Stimulated activated naive CD4-positive, alpha-beta T cell (primary cell): Measurements from ENCODE around the gene EVC.

Experiments used
- DNase-seq, 6 experiments: peaks; one replicate each; lab custom pipeline; 2025; lab: John Stamatoyannopoulos, UW

The EVC gene

DNA sequence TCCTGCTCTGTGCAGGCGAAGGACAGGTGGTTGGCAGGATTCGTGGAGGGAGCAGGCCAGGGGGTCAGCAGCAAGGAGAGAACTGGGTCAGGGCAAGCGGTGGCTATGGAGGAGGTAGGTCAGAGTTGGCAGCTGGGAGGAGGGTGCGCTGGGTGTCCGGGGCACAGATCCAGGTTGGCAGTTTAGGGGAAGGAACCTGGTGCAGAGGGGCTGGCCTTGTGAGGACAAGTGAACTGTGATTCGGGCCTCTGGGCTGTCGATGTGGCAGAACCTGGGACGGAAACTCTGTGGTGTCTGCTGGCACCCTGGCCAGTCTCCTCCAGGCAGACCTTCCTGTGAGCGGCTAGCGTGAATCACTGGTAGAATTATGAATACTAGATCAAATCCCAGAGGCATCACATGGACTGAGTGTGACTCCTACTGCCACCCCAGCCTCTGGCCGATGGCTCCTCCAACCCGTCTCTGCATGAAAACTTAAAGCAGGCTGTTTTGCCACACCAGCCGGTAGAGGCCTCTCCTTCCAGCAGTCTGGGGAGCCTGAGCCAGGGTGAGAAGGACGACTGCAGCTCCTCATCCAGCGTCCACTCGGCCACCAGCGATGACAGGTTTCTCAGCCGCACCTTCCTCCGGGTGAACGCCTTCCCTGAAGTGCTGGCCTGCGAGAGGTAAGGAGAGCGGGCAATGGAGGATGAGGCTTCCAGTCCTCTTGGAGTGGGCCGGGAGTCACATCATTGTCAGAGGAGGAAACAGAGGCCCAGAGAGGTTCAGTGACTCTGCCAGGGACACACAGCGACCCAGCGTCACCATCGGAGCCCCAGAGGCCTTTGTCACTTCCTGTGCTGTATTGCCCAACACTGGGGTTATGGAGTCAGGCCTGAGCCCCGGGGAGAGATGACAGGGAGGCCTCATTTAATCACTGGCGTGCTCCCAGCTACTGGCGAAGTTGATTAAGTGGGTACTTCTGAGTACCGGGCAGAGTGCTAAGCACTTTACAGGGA is 20.3 kb downstream of the EVC start:
- no peak for DNase-seq

DNA sequence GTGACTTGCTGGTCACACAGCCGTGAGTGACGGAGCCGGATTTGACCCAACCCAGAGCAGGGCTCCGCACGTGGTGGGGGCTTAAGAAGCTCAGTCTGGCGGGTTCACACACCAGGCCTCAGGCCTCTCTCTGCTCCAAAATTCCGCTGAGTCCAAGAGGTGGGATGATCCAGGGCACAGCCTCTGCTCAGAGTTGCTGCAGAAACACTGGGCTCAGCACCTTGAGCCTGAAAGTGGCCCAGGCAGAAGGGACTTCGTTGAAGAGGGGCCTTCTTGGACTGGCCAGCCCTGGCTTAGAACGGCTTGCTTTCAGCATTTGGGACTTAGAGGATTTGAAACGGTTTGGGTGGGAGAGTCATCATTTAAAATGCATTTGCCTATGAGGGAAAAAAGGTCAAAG is 21.2 kb downstream of the EVC start:
- no peak for DNase-seq

DNA sequence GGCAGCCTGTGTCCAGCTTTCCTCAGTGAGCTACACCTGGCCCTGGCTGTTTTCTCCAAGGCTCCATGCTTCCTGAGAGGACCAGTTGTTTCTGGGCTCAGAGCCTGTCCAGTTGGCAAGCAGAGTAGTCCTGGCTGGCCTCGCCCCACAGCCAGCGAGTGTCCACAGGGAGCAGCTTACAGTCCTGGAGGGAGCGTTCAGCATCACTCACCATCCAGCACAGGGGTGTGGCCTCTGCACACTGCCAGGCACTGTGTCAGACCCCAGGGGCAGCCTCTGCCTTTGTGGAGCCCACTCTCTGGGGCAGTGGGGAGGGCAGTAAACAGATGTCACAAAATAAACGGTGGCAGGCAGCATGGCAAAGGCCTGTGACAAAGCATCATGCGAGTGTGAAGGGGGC is 23.9 kb downstream of the EVC start:
- DNase-seq = no peak

DNA sequence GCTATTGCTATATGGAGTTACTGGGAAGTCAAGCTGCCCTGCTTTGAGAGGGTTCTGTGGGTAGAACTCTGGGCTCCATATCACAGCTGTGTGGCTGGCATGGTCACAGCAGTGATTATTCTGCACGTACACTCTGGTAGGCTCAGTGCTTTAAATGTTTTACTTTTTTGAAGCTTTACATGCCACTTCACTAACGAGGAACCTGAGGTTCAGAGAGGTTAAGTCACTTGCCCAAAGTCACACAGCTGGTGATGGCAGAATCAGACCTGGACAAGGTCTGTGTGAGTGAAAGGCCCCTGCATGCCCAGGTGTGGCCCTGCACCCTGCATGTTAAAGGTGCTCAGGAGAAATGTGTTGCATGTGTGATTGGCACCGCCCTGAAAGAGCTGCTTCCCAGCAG is 24.5 kb downstream of the EVC start:
- DNase-seq = no peak

DNA sequence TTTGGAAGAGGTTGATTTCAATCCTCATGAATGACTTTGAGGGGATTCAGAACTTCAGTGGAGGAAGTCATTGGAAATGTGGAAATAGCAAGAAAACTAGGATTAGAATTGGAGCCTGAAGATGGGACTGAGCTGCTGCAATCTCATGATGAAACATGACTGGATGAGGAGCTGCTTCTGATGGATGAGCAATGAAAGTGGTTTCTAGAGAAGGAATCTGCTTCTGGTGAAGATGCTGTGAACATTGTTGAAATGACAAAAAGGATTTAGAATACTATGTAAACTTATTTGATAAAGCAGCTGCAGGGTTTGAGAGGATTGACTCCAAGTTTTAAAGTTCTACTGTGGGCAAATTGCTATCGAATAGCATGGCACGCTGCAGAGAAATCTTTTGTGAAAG is 27.1 kb downstream of the EVC start:
- no peak for DNase-seq

DNA sequence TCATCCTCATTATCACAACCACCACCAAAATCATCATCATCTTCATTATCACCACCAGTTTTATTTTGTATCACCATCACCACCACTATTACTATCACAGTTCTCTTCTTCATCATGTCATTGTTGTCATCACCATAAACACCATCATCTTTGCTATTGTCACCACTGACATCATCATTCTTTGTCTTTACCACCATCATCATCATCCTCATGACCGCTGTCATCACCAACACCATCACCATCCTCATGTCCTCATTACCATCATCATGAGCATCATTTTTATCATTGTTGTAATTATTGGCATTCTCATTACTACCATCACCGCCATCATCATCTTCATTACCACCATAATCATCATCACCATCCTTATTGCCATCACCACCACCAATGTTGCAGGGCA is 31.4 kb downstream of the EVC start:
- no peak for DNase-seq

DNA sequence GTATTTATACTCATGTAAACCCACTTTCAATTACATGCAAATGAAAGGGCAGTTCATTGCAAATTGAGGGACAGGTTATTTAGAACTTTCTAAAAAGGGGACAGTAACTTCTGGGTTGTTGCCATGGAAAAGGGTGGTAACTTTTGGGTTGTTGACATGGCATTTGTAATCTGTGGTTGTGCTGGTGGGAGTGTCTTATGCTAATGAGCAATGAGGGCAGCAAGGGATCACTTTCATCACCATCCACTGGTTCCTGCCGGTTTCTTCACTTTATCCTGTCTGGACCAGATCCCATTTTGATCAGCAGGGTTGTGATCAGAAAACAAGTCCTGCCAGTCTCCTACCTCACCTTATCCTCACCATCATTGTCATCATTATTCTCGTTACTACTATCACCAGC is 32.0 kb downstream of the EVC start:
- no peak for DNase-seq

DNA sequence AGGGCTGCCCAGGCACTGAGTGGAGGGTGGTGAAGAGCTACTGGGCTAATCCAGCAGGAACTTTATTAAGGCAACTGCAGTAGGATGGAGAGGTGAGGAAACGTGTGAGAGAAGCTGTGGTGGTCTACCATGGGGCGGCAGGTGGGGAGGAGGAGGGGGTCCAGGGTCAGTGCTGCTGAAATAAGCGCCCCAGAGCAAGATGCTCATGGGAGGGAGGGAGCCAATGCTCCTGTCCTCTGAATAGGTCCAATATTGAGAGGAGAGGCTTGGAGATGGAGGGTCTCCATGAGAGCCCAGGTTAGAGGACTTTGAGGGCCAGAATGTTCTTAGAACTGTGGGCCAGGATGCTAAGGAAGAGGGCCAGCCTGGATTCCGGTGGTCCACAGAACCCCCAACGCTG is 35.2 kb downstream of the EVC start:
- no peak for DNase-seq

DNA sequence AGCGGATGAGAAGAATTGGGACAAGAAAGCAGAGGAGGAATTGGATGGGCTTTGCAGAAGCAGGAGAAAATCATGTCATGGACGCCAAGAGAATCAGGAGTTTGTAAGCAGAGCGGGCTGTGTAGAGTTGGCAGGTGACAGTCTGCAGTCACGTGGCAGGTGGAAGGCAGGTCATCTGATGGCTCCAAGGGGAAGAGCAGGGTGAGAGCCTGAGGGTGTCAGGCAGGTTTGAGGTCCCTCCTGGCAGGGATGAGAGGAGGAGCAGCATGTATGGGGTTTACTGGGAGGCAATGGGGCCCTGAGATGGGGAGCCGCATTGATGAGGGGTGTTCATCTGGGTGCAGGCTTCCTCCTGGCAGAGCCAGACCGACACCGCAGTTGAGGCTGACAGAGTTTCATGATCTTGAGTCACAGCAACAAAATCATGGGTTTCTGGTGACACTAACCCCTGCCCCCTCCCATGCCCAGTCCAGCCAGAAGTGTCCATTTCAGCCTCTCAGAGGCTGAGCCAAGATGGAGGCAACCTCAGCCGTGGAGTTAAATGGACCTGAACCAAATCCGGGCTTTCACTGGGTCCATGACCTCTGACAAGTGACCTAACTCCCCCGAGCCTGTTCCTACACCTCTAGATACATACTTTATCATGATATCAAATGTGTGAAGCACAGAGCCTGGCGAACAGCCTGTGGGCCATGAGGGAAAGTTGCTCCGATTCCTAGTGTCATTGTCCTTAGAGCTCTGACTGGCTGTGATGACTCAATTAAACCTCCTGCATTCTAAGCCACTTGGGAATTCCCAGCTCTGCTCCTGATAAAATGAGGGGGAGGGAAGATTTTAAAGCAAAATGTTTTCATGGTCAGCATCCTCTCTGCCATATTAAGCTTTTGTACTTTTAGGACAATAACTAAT is 36.1 kb downstream of the EVC start:
- DNase-seq = no peak

DNA sequence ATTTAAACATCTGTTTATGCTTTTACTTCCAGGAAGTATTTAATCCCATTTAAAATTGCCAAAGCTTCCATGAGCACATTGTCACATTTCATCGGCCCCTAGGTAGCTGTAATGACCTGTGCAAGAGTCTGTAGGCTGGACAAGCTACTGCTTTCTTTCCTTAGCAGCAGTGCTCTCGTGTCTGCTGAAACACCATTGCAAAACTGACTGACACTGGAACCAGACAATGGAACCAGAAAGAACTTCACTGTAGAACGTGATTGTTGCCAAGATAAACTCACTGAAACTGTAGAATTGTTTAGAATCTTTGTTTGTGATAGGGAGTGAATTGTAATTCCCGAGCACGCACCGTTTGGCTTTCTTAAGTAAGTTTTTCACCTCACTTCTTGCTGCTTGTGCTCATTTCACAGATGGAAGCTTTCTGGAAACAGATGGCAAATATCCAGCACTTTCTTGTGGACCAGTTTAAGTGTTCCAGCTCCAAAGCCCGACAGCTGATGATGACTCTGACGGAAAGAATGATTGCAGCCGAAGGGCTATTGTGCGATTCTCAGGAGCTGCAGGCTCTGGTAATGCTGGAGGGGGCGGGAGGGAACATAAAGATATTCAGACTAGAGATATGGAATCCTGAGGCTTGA is 36.9 kb downstream of the EVC start:
- no peak for DNase-seq

DNA sequence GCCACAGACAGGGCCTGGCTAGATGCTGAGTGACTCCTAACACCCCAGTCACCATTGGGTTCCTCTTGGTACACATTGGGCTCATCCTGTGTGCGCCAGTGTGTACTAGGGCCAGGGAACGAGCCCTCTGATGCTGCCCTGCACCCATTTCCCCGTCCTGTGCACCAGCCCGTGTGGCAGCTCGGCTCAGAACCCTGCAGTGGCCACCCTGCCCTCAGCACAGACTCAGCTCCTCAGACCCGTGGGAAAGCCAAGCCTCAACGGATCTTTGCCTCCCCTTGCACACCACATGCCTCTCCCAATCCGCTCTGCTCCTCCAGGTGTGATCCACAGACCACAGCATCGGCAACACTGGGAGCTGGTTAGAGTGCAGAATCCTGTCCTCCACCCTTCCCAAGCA is 38.6 kb downstream of the EVC start:
- DNase-seq = no peak

DNA sequence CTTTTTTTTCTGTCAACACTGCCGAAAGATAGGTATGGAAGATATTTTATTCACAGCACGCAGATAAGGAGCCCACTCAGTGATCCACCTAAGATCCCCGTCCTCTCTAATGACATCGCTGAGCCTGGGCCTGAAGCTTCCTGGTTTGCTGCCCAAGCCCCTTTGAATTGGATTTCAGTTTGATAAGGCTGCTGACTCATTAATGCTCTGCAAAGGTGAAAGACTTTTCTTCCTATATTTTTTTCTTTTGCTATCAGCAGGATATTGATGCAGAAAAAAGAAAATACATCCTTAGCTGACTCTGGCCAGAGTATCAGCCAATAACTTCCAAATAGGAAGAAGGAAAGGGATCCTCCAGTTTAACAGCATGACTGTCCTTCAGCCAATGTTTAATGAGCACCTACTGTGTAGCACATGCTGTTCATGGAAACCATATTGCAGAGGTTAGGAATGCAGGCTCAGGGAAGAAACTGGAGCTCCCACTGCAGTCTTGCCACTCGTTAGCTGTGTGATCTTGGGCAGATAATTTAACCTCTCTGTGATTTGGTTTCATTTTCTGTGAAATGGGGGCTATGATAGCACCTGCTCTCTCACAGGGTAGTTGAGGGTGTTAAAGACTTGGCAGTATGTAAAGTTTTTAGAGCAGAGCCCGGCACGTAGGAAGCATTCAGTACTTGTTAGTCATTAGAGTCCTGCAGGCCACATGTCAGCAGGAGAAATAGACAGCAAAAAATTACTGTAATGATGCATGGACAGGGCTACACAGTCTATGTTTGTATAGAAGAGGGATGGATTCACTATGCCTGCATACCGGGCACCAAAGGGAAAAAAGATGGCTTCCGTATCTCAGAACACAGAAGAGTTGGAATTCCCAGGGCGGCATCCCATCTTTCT is 39.3 kb downstream of the EVC start:
- no peak for DNase-seq

DNA sequence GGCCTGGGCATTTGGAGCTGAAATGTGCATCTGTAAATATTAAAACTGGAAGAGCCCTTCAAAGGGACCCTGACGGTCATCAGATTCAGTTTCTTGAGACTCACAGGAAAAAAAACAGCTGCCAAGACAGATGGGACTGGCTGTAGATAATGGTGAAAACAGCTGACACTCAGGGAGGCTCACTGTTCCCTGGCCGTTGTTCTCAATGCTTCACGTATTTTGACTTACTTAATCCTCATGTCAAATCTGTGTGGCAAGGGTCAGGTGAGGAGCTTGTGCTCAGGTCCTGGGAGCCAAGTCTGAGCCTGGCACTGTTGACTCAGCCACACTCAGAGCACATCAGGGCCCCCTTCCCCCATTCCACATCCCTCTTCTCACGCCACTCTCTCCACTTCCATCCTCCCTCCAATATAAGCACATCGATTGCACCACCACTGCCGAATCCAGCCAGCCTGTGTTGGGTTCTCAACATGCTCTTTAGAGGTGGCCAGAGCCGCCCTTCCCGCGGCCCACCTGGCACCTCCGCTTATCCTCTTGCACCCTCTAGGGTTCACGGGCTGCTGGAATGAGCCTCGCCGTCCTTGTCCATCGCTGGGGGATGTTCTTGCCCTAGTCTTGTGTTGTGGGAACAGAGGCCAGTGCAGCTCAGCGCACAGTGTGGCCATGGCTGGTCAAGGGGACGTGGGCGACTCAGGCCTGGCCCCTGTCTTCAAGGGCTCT is 40.1 kb downstream of the EVC start:
- DNase-seq = no peak

DNA sequence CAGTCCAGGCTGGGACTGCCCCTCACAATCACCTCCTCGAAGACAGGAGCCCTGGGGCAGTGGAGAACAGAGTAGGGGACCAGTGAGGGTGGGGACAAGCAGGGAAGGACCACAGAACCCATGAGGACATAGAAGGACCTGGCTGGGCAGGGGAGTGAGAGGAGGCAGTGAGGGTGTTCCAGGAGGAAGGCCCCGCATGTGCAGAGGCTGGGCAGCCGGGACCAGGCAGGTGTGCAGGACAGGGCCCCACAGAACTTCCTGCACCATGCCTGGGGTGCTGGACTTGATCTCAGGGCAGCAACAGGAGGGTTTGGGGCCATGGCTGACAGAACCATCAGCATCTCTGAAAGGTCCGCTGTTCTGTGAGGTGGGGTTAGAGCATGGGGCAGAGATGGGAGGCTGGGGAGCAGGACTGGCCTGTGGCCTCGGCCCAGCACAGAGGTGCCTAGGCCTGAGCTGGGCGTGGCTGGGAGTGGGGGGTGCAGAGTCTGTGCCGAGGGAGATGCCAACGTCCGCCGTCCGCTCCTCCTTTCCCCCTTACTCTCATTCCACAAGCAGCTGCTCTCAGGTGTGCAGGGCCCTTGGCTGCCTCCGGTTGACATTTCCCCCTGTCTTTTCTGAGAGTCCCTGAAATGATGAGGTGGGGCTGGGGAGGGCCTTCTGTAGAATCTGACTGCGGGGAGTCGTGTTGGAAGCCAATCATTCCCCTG is 40.8 kb downstream of the EVC start:
- DNase-seq = no peak

DNA sequence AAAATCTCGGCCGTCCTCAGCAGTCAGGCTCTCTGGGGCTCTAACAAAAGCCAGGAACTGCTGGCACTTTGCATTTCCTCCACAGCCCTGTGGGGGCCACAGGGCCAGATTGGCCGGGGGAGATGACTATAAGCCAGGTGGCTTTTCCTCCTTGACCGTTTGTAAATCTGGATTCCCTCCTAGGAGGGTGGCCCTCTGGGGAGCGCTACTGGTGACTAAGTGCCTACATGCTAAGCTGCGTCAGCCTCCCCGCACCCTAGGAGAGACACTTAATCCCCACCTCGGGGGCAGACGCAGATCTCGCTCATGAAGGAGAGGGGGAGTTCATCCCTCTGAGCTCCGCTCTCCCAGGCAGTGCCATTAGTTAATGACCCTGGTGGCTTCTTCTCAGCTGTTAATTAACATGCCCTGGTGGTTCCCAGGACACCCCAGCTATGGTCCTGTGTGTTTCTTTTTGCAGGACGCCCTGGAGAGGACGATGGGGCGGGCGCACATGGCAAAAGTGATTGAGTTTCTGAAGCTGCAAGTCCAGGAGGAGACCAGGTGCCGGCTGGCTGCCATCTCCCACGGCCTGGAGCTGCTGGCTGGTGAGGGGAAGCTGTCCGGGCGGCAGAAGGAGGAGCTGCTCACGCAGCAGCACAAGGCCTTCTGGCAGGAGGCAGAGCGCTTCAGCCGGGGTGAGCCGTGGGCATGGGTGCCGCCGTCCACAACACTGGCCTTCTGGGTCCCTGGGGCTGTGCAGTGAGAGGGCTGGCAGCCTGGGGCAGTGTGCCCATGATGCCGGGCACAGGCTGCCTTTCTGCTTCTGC is 41.6 kb downstream of the EVC start:
- DNase-seq = no peak

DNA sequence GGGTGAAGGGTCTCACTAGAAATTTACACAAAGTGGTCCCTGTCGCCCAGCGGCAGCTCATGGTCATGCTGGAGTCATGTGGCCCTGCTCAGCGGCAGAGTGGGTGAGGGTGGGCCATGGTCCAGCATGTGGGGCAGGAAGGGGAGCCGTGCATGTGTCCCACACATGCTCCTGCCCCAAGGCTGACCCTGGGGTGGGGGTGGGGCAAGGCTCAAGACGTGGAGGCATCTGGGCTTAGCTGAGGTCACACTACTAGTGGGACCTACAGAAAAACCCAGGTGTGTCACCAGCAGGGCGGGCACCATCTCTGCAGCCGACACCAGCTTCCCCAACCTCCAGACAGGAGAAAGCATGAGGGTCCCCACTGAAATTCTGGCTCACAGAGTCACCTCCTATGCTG is 42.4 kb downstream of the EVC start:
- no peak for DNase-seq

DNA sequence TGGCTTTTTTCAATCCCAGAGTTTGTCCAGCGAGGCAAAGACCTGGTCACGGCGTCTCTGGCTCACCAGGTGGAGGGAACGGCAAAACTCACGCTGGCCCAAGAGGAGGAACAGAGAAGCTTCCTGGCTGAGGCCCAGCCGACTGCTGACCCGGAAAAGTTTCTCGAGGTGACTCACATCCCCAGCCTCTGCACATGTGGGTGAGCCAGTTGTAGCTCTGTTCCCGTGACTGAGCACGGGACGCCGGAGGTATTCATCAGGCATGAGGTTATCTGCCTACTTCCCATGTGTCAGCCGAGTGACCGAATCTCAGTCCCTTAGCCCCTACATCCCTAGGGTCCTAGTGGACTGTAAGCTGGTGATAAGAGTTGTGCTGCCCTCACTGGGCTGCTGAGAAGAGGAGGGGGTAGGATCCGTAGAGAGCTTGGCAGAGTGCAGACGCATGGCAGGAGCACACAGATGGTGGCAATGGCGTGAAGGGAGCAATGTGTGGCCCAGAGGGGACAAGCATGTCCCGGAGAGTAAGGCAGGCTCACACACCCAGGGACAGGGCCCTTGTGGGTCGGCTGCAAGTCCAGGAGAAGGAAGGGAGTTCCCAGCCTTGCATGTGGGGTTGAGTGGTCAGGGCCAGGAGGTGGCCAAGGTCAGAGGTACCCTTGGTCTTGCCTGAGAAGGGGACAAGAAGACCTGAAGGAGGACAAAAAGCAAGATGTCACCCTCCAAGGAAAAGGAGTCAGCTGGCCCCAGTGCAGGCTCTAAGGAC is 42.9 kb downstream of the EVC start:
- DNase-seq = no peak

DNA sequence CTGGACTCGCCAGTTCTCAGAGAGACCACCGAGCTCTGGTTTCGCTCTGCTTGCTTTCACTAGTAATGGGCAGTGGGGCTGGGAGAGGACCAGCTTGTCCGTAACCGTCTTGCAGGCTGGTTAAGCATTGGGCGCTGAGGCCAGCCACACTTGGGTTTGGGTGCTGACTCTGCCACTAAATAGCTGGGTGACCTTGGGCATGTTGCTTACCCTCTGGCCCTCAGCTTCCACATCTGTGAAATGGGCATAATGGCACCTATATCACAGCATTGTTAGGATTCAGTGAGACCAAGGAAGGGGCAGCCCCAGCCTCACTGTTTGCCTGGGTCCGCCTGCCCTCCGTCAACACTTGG is 43.5 kb downstream of the EVC start:
- DNase-seq = no peak

DNA sequence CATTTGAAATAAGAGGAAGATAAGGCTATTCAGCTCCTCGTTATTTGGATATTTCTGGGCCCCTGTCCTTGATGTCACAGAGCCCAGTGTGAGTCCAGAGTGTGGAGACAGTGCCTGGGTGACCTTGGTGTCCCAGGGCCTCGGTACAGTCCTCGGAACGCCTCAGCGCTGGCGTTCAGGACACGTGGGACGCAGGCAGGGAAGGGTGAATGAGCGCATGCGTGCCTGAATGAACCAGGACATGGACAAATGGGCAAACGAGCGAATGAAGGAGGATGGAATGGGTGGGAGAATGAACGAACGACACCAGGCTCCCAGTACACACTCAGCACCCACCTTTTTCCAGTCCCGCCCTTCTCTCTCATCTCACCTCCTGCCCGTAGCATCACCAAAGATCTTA is 44.2 kb downstream of the EVC start:
- DNase-seq = no peak
